K562 (cell line): ENCODE measurements around the gene USP24. TPM values are rescaled to one million over a fixed set of nuclear protein-coding genes. Genes with fewer than 3 reads are reported as not detected.

ENCODE experiments used
- ARID4B ChIP-seq: sonication (generic); formaldehyde crosslinking; IDR thresholded peaks from 2 replicates; pipeline ENCODE4 v1.8.0; 2022; ENCODE audit warnings: mild to moderate bottlenecking, missing genetic modification reagents
- ATF7 ChIP-seq: fragments of 450-650 bp; IDR thresholded peaks from 2 replicates; pipeline ENCODE4 v1.7.1; 2014; ENCODE audit warnings: mild to moderate bottlenecking, moderate library complexity
- FOXK1 ChIP-seq: sonication (generic); formaldehyde crosslinking; IDR thresholded peaks from 2 replicates; pipeline ENCODE4 v1.8.0; 2022; ENCODE audit warnings: missing genetic modification reagents, mild to moderate bottlenecking, borderline replicate concordance
- HDAC3 ChIP-seq: fragments of 450-650 bp; IDR thresholded peaks from 2 replicates; pipeline ENCODE4 v1.6.1; 2018; ENCODE audit warnings: borderline replicate concordance, mild to moderate bottlenecking, moderate library complexity; ENCODE audit not compliant: partially characterized antibody
- HEY1 ChIP-seq: fragments of 250-450 bp; sonication (Bioruptor Pico); IDR thresholded peaks from 2 replicates; pipeline ENCODE4 v1.5.0; 2020; ENCODE audit warnings: mild to moderate bottlenecking, moderate library complexity, borderline replicate concordance
- RBM15 ChIP-seq: fragments of 200-400 bp; formaldehyde crosslinking; IDR thresholded peaks from 2 replicates; pipeline ENCODE4 v1.6.1; 2018; ENCODE audit warnings: mild to moderate bottlenecking, low read length, moderate library complexity; ENCODE audit not compliant: insufficient read depth
- SRSF9 ChIP-seq: fragments of 200-400 bp; formaldehyde crosslinking; IDR thresholded peaks from 2 replicates; pipeline ENCODE4 v1.6.1; 2017; ENCODE audit warnings: low read depth, low read length, borderline replicate concordance
- polyA plus RNA-seq, 8 experiments: library from polyadenylated mRNA; depleted of rRNA in 4 of 8; stranded (reverse) in 5 of 8; unstranded in 3 of 8; fragments of >200 nt; fragmentation: Nextera tagmentation in 2 of 8; fragmentation: Illumina TruSeq in 1 of 8; extraction: Ambion mirVana in 2 of 8; extraction: Trizol in 1 of 8; gene quantifications; 2 replicates each; pipeline versions ENCODE4 v1.2.1 to v1.2.3, GENCODE V29; 2011 to 2014; ENCODE audit warnings: inconsistent platforms in 1 of 8, missing spikeins in 1 of 8
- total RNA-seq, 7 experiments: library from RNA; depleted of rRNA in 6 of 7; stranded (reverse); fragments of >200 nt in 6 of 7; fragmentation: Illumina TruSeq in 2 of 7; extraction: Trizol in 2 of 7; gene quantifications; 2 replicates each; pipeline versions ENCODE4 v1.2.1 to v1.2.3, GENCODE V29; 2011 to 2021; ENCODE audit warnings: low replicate concordance in 1 of 7
- TF ChIP-seq, protein P1 (sequence below), 2 experiments: fragments of 450-650 bp in 1 of 2; IDR thresholded peaks; 2 replicates each; pipeline ENCODE4 v1.6.1; 2011 to 2017; ENCODE audit warnings: low read depth in 2 of 2, antibody characterized with exemption in 1 of 2, borderline replicate concordance in 1 of 2, low read length in 1 of 2, mild to moderate bottlenecking in 1 of 2, mixed read lengths in 1 of 2; ENCODE audit not compliant: control insufficient read depth in 1 of 2

Gene USP24
- total and polyA plus RNA-seq, 9 of the 15 experiments (the other 6 are each of a cell fraction or from before 2014, with no cell fraction given): 7.7 to 62.6 (median 36.8) TPM

- TF ChIP-seq FOXK1 (CRISPR knock-in tag) (no peak), ARID4B (CRISPR knock-in tag) (peak; percentile 55), ATF7 (peak; percentile 50; the same call in 1 of the 2 replicates), RBM15 (no peak), HDAC3 (no peak), HEY1 (CRISPR knock-in tag) (no peak), SRSF9 (no peak)
- TF ChIP-seq, protein P1, sequence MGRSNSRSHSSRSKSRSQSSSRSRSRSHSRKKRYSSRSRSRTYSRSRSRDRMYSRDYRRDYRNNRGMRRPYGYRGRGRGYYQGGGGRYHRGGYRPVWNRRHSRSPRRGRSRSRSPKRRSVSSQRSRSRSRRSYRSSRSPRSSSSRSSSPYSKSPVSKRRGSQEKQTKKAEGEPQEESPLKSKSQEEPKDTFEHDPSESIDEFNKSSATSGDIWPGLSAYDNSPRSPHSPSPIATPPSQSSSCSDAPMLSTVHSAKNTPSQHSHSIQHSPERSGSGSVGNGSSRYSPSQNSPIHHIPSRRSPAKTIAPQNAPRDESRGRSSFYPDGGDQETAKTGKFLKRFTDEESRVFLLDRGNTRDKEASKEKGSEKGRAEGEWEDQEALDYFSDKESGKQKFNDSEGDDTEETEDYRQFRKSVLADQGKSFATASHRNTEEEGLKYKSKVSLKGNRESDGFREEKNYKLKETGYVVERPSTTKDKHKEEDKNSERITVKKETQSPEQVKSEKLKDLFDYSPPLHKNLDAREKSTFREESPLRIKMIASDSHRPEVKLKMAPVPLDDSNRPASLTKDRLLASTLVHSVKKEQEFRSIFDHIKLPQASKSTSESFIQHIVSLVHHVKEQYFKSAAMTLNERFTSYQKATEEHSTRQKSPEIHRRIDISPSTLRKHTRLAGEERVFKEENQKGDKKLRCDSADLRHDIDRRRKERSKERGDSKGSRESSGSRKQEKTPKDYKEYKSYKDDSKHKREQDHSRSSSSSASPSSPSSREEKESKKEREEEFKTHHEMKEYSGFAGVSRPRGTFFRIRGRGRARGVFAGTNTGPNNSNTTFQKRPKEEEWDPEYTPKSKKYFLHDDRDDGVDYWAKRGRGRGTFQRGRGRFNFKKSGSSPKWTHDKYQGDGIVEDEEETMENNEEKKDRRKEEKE (IDR thresholded peaks at IDR 0.05; ENCODE audit: borderline replicate concordance in 1 of 2, control insufficient read depth in 1 of 2, low read depth in 2 of 2, low read length in 1 of 2): no peak
Observed at GRCh38 chr1:55215194-55216021, at the start of gene USP24 (continued).
